GM12872 (cell line): Measurements from ENCODE around the gene ARHGAP11A.
"Not testable (repeated sequence)": the region's sequence is repeated elsewhere in the genome, so short reads cannot be mapped to it uniquely, and the experiment has no call there.

Experiments
- CTCF ChIP-seq: IDR thresholded peaks from 3 replicates; pipeline ENCODE4 v1.5.1; 2011; ENCODE audit warnings: low read depth, mild to moderate bottlenecking, low read length, moderate library complexity; ENCODE audit not compliant: insufficient read depth

The ARHGAP11A gene

GRCh38 chr15:32615051-32615870 is at the start of gene ARHGAP11A:
ARHGAP11A (plus strand) TSS chr15:32615504; CDS start chr15:32616212, 708 bp downstream.
- TF ChIP-seq CTCF = not testable (repeated sequence)

- TF ChIP-seq CTCF = not testable (repeated sequence)
Observed at GRCh38 chr15:32593151-32593550, 22.2 kb upstream of the ARHGAP11A start, which contains the start of gene GOLGA8N. GOLGA8N (plus strand) TSS chr15:32593456.

- no peak for TF ChIP-seq CTCF
Observed at GRCh38 chr15:32636410-32636809, 21.1 kb downstream of the ARHGAP11A start.

GRCh38 chr15:32636908-32637567 is 21.7 kb downstream of the ARHGAP11A start:
- TF ChIP-seq CTCF = no peak

- no peak for TF ChIP-seq CTCF
Observed at GRCh38 chr15:32637704-32638103, 22.4 kb downstream of the ARHGAP11A start.

- TF ChIP-seq CTCF = no peak
Observed at GRCh38 chr15:32641517-32642059, 26.3 kb downstream of the ARHGAP11A start, which contains the start of gene SCG5. SCG5 (plus strand) TSS chr15:32641710; CDS start chr15:32643593, 1,883 bp downstream.
